ENCODE results near the gene LYST.

- TF ChIP-seq EZH2 (IDR thresholded peaks at IDR 0.05) (no peak), POLR2AphosphoS5 (IDR thresholded peaks at IDR 0.05; ENCODE audit: borderline replicate concordance, low read depth, low read length) (no peak), FOXP2 (optimal IDR thresholded peaks at IDR 0.05; ENCODE audit: control extremely low read depth, extremely low read length, insufficient read depth) (no peak)
These were observed 5.6 kb upstream of the LYST start for GRCh38 chr1:235872270-235872669.

All from SK-N-MC (cell line).